ENCODE results near the gene AFF3. TPM values are rescaled to one million over a fixed set of nuclear protein-coding genes. Genes with fewer than 3 reads are reported as not detected.

The AFF3 gene
- total and polyA plus RNA-seq, 10 of the 15 experiments (the other 5 are each of a cell fraction or from before 2014, with no cell fraction given) = 0.26 to 5.5 (median 3.0) TPM

- TF ChIP-seq ZNF687 (IDR thresholded peaks at IDR 0.05) = no peak
- TF ChIP-seq SIX5 (IDR thresholded peaks at IDR 0.05; ENCODE audit: low read depth, low read length, severe bottlenecking) = no peak
- TF ChIP-seq TCF12 (IDR thresholded peaks at IDR 0.05; ENCODE audit: low read depth, low read length) = no peak
Observed at GRCh38 chr2:99961196-99961913, 181.0 kb downstream of the AFF3 start (continued).

GRCh38 chr2:99960790-99961189, 181.6 kb downstream of the AFF3 start:
- Histone ChIP-seq H3K27ac (ENCODE audit: control insufficient read depth, insufficient read depth) (no peak overlapping the region), H3K4me3 (no peak overlapping the region), H3K4me1 (ENCODE audit: control insufficient read depth, insufficient read depth, low read length) (no peaks in the 10 kb centered on the region), H4K20me1 (ENCODE audit: control insufficient read depth, insufficient read depth) (no peaks in the 10 kb centered on the region), H3K27me3 (replicated peaks in 1 of 2; ENCODE audit: control insufficient read depth in 2 of 2, insufficient read depth in 2 of 2, low read length in 1 of 2) (peaks cover 2 to 3% of the 10 kb centered on the region in 2 experiments; a peak in 2 of 4 replicates), H2AFZ (ENCODE audit: control insufficient read depth, low read depth, low read length) (no peak overlapping the region), H3K9me3 (replicated peaks; ENCODE audit: control insufficient read depth, insufficient read depth, low read length) (no peaks in the 10 kb centered on the region), H3K36me3 (ENCODE audit: control insufficient read depth in 2 of 2, insufficient read depth in 2 of 2, low read length in 1 of 2) (no peaks in the 10 kb centered on the region), H3K4me2 (ENCODE audit: control insufficient read depth, insufficient read depth) (no peak overlapping the region), H3K9ac (ENCODE audit: control insufficient read depth, insufficient read depth, low read length) (no peak overlapping the region), H3K79me2 (ENCODE audit: control insufficient read depth, insufficient read depth, low read length) (no peaks in the 10 kb centered on the region)
- in situ Hi-C loops (cut with MboI) = no loop called here
- SMC1A ChIA-PET (ENCODE audit: uncharacterized antibody, unreplicated experiment) = no interaction called here
- BruUV-seq (replicated peaks) = no TSS peak
- TF ChIP-seq IRF4 (IDR thresholded peaks at IDR 0.05; ENCODE audit: low read depth, low read length) = no peak
- TF ChIP-seq ZBTB33 (IDR thresholded peaks at IDR 0.05) = no peak
- no peak for TF ChIP-seq MAX (IDR thresholded peaks at IDR 0.05; ENCODE audit: low read depth, low read length)
- RAD21 ChIA-PET (ENCODE audit: unreplicated experiment) = no interaction called here
- FAIRE-seq (no peak), ATAC-seq (no peak), DNase-seq (ENCODE audit: low read depth, low spot score) (no peak)
- CTCF ChIA-PET = no interaction called here
- POLR2A ChIA-PET = no interaction called here
- WGBS (ENCODE audit: insufficient coverage, insufficient replicate concordance, low lambda C conversion rate, missing lambda C conversion rate) = 46% methylated on average over 3 of the region's 3 CpGs
- intact Hi-C loops (cut with micrococcal nuclease; ENCODE audit: unreplicated experiment) = no loop called here

All from GM12878 (cell line).